ENCODE measurements around the gene AIP. TPM values are rescaled to one million over a fixed set of nuclear protein-coding genes. Genes with fewer than 3 reads are reported as not detected.
A peak's percentile ranks its signal among the peaks of the same experiment; 100 is the strongest.

Gene AIP
- total RNA-seq = 23.5 TPM

DNA sequence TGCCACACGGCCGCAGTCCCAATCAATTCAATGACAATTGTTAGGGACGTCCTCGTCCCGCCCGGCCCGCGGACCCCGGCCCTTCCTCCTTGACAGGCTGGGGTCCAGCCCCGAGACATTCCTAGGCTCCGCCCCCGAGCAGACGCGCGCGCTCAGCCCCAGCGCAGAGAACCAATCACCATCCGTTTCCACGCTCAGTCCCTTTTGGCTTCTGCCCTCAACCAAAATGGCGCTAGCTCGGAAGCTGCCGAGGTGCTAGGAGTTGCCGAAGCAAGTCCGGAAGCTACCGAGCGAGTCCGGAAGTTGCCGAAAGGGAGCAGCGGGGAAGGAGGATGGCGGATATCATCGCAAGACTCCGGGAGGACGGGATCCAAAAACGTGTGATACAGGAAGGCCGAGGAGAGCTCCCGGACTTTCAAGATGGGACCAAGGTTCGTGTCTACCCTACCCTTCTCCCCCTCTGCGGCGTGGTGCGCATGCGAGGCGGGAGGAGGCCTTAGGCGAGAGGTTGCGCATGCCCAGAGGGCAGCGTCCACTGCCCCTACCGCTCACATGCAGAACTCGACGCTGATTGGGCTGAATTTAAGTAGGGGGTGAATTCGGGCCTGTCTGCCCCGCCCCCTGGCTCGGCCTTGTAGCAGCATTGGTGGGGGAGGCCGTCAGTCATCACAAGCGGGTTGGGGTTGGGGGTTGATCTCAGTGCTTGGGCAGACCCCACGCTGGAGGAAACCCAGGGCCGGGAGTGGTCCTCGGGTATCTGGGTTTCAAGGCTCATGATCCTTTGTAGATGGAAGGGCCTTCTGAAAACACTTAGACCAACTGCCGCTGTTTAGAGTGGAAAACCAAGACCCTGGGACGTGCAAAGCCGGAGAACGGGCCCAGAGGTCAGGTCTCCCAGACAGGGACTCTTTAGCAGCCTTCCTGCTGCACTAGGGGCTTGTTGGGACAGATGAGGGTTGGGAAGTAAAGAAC is at the start of gene AIP:
Gene AIP, plus strand, starts transcription at position 200 of the 972 bp plus-strand sequence. Its CDS starts 133 bp downstream, at position 333.
- peak; percentile 96 for ATAC-seq

DNA sequence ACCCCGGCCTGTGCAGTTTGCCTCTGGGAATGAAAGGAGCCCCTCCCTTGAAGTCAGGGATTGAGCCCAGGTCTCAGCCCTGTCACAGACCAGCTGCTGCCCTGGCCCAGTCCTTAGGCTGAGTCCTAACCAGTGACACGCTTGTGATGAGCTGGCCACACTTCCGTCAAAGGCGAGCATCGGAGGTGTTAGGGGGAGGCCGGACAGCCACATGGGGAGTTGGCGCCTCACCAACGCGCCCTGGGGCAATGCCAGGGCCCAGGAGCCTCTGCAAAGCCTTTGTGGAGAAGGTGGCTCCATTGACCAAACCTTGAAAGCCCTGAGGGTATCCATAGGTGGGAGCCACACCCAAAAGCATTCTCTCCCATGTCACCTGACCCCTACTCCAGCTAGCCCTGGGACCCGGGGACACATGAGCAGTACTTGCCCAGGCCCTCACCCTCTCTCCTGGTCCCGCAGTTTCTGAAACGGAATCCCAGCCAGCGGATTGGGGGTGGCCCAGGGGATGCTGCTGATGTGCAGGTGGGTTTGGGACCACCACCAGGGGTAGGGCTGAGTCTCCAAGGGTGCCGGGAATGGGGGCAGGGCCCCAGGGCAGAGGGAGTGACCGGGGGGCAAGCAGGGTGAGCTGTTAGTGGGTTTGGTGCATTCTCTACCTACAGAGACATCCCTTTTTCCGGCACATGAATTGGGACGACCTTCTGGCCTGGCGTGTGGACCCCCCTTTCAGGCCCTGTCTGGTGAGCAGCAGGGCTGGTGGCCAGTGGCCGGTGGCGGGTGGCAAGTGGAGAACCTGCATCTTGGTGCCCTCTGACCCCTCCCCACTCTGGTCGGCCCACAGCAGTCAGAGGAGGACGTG is 49.1 kb upstream of the AIP start:
- no peak for ATAC-seq

DNA sequence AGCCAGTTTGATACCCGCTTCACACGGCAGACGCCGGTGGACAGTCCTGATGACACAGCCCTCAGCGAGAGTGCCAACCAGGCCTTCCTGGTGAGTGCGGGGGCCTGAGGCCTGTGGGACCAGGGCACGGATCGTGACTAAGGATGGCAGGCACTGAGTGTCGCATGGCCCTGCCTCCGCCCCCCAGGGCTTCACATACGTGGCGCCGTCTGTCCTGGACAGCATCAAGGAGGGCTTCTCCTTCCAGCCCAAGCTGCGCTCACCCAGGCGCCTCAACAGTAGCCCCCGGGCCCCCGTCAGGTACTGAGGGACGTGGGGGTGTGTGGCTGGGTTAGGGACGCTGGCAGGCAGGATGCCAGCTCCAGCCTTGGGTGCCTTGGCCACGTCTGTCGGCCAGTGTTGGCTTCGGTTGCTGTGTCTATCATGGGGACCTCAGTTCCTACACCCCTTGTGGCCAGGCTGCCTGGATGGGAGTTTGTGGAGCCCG is 48.4 kb upstream of the AIP start:
- ATAC-seq = no peak

DNA sequence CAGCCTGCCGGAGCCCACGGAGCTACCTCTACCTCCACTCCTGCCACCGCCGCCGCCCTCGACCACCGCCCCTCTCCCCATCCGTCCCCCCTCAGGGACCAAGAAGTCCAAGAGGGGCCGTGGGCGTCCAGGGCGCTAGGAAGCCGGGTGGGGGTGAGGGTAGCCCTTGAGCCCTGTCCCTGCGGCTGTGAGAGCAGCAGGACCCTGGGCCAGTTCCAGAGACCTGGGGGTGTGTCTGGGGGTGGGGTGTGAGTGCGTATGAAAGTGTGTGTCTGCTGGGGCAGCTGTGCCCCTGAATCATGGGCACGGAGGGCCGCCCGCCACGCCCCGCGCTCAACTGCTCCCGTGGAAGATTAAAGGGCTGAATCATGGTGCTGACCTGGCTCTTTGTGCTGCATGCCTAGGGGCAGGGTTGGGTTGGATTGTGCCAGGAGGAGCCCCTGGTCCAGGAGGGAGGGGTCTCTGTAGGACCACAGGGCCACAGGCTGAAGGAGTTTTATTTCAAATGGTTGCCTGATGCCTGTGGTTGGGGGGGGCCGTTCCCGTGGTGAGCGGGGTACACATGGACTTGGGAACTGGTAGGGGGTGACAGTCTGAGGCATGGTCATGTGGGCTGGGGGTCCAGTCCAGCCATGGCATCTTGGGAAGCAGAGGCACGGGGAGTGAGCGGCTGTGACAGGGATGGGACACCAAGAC is 47.6 kb upstream of the AIP start:
- ATAC-seq = peak; percentile 54

DNA sequence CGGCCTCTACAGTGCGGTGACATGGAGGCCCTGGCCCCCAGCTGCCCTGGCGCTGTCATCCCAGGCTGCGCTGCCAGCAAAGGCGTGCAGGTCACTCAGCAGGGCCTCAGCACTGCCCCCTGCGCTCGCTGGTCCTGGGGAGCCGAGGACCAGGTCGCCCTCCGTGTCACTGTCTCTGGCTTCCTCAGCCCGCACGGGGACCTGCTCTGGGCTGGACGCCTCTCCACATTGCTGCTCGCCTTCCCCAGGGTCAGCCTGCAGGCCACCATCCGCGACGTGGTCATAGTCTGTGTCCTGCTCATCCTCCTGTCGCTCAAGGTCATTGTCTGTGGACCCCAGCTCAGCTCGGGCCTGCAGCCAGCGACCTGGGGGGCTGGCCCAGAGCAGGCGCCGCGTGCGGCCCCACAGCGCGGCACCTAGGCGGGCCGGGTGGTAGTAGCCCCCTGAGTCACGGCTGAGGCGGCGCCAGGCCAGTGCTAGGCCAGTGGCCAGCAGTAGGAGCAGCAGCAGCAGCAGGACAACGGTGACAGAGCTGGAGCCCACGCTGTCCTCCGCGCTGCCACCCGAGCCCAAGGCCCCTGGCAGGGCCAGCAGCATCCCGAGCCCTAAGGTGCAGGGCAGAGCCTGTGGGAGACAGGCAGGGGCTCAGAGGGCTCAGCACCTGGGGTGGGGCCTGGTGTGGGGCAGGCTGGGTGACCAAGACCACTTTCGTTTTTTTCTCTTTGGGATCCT is 46.9 kb upstream of the AIP start:
- no peak for ATAC-seq

DNA sequence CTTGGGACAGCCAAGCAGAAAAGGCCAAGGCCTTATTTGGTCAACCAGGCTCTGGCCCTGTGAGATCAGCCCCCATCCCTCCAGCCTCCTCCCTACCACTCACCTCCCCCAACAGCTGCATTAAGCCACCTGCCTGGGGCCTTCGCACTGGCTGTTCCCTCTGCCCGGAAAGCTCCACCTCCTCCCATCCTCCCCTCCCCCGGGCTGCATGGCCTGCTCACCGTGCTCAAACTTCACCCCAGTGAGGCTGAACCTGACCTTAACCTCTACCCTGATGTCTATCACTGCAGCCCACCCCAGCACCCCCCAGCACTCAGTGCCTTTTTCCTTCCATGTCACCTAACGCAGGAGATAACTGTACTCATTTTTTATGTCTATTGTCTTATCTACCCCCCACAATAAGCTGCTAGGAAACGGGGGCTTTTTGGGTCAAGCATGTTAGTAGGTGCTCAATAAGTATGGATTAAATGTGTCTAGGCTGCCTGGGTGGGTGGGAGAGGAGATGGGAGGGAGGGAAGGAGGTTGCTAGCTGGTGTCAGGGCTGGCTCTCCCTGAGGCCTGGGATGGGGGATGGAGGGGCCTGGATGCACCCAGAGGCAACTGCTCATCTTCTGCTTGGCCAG is 46.3 kb upstream of the AIP start:
- peak; percentile 12 for ATAC-seq

DNA sequence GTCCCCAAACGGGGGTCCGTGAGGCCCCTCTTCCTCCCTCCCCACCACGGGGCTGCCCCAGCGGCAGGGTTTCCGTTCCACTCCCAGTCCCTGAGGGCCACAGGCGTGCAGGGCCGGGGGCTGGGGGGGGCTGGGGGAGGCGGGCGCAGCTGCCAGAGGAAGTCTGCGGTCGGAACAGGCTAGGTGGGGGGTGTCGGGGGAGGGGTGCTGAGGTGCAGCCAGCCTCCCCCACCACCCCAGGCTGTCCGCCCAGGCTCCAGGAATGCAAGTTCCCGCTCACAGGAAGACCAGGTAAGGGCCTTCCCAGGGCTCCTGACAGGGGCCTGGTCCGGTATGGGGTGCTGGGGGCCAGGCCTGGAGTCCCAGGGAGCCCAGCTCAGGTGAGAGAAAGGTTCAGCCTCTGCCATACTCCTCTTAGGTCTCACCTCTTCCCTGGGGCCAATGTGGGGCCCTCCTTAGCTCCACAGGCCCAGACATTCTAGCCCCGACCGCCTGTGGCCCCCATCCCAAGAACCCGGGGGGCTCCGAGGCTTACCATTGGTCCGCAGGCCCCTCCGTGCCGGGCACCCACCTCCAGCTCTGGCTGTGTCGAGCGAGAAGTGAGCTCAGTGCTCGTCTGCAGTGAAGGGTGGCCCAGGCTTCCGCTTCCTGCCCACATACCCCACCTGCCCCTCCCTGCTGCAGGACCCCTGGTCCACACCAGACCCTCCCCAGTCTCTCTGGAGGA is 45.6 kb upstream of the AIP start, which contains the start of gene PTPRCAP:
Gene PTPRCAP, minus strand, starts transcription at position 601 of the 727 bp plus-strand sequence. Its CDS starts 63 bp downstream, at position 538.
- ATAC-seq = peak; percentile 10

DNA sequence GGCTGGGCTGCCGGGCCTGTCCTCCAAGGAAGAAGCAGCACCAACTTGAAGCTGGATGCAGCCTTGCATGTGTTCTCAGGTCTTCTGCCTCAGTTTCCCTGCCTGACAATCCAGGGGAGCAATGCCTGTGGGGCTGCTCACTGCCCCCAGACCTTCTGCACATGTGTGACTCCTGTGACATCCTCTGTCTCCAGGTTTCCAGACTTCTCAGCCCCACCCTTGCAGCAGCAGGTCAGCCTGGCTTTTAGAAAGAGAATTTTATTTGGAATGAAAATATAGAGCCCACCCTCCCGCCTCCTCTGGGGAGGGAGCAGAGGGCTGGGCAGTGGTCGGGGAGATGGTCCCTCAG is 45.0 kb upstream of the AIP start:
- ATAC-seq = no peak

DNA sequence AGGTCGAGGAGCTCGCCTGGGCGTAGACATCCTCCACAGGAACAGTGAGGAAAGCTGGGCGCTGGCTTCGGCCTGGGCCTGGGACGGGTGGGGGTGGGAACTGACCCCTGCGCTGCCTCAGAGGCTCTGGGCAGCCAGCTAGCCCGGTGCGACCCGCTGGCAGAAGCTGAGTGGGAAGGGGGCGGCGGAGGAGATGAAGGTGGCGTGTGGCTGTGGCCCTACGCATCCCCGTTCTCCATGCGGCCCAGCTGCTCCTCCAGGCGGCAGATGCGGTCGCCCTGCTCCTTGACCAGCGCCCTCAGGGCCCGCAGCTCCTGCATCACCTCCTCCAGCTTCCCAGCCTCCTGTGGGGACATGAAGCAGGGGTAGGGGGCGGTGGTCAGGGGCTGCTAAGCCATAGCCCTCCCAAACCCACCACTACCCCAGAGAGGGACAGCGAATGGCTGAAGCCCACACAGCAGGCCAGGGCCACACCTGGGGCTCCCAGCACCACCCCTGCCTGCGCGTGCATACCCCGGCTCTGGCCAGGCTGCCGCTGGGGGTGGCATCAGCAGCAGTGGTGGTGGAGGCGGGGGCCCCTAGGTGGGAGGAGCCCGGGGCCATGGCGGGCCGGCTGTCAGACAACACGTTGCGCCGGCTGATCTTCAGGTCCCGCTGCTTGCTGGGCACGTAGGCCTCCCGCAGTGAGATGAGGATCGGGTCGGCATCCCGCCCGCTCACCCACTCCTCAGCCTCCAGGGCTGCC is 44.5 kb upstream of the AIP start:
- ATAC-seq = peak; percentile 2

DNA sequence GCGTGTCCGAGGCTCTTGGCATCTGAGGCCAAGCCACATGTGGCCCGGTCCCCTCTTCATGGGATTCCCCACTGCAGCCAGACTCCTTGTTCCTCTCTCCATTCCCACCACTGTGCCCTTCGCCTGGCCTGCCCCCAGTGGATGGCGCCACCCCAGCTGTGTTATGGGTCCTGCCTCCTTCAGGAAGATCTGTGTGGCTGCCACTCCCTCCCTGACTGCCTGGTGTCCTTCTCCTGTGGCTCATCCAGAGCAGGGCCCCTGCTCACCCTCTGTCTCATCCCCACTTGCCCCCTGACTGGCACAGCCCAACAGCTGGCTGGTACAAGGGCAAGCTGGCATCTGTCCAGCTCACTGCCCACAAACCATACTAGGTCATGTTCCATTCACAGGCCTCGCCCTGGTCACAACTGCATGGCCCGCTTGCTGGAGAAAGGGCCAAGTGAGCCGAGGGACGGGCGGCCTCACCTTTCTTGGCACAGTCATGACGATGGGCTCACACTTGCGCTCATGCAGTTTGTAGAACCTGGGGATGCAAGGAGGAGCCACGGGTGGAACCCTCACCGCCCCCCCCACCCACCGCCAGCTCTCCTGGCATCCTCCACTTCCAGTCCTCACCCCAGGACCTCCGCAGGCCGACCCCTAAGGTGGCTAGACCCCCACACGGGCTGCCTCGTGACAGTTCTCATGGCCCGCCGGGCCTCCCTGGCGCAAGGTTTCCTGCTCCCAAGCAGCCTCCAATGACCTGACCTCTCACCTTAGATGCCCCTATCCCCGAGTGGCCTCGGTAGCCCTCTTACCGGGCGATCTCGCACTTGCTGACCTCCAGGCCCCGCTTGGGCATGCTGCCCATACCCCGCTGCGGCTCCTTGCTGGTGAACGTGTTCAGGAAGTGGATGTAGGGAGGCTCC is 43.3 kb upstream of the AIP start:
- ATAC-seq = peak; percentile 1

DNA sequence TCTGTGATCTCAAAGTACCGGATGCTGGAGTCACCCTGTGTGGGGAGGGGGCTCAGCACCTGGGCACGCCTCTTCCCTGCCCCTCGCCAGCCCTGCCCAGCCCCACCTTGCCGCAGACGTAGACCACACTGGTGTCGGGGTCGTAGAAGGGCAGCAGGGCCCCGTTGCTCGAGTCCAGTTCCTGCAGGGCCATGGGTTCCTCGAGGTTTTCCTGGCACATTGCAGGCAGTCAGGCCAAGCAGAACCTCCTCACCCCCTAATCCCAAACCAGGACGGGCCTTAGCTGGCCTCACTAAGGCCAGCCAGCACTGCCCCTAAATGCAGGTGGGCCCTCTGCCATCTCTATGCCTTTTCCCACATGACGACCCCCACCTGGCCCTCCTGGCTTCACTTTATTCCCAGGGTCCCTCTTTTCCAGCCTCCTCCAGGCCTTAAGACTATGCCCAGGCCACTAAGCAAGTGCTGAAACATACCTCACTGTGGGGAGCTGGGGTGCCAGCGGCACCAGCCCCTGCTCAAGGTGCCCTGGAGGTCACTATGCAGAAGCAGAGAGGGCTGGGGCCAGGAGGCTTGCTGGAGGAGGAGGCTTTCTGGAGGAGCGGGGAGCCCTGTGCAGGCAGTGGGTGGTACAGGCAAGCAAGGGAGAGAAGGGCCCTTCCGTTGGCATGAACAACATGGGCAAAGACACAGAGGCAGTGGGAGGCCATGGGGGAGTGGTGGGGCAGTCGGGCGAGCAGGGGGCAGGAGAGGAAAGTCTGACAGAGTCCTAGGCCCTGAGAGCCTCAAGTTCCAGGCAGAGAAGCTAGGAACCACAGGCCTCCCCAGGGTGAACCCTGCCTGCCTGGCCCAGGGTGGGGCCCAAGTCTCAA is 42.4 kb upstream of the AIP start:
- no peak for ATAC-seq

DNA sequence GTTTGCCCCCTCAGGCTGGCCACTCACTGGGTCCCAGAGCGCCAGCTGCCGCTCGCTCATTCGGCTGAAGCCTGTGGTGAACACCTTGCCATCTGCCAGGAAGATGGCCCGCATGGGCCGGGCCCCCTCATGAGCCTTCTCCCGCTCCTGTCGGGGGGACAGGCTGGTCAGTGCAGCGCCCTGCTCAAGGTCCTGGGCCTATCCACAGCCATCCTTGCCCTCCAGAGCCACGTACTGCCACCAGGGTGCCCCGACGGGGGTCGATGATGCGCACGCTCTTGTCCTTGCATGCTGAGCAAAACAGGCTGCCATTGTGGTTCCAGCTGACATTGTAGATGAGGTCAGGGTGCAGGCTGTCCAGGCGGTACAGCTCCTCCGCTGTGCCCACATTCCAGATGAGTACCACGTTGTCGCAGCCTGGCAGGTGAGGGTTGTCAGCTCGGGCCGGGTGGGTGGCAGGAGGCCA is 41.7 kb upstream of the AIP start:
- no peak for ATAC-seq

DNA sequence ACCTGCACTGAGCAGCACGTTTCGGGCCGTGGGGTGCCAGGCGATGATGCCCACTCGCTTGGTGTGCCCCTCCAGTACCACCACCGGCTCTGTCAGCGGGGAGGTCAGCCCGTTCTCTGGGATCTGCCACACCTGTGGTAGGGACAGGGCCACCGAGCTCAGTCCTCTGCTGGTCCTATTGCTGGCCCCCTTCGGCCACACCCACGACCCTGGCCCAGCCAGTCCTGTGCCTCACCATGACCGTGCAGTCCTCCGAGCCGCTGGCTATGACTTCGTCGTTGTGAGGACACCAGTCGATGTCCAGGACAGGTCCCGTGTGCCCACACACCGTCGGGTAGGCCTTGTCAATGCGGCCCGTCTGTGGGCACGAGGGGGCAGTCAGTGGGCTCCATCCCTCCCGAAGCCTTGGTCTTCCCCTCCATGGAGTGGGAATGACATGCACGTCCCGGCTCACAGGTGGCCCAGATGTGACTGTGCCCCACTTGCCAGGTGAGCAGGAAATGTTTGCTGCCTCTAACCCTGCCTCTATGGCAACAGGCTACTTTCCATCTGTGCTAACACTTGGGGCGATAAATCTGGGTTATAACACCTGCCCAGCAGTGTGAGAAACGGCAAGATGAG is 41.0 kb upstream of the AIP start:
- ATAC-seq = no peak

DNA sequence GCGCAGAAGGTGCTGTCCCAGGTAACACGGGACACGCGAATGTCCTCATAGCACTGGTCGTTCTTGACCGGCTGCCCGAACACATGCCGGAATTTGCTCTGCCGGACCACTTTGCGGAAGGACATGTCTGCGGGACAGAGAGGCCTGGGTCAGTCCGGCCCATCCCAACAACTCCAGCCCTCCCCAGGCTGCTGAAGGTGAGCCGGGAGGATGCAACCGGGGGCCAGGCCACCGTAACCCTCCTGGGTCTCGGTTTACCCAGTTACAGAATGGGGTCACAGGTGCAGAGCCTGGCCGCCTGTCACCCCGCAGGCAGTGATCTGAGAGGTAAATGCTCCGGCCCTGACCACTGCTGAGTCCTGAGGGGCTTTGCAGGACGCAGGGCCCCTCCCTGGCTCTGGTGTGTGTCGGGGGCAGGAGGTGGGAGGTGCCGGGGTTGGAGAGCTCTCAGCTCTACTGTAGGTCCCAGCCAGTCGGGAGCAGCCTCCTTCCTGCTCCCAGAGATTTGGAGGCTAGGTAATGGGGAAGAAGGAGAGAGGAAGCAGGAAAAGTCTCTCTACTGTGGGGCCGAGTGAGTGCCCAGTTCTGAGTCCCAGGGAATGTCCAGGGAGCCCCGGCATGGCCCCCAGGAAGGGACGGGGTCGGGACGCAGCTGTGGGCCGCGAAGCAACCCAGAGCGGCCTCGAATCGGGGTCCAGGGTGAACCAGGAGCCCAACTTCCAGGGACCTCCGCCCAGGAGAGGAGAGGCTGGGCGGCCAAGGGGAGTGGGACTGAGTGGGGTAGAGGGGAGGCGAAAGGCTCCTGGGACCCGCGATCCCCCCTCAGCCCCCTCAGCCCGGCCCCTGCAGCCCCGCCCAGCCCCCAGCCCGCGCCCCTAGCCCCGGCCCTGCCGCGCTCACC is 40.1 kb upstream of the AIP start:
- ATAC-seq = peak; percentile 7

DNA sequence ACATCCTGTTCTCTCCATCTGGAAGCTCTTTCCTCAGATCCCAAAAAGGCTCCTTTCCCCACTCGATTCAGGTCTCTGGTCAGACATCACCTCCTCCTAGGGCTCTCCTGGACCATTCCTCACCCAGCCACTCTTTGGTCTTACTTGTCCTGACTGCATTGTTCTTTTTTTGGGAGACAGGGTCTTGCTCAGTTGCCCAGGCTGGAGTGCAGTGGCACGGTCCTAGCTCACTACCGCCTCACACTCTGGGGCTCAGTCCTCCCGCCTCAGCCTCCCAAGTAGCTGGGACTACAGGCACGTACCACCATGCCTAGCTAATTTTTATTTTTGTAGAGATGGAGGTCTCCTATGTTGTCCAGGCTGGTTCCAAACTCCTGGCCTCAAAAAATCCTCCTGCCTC is 37.3 kb upstream of the AIP start:
- no peak for ATAC-seq

DNA sequence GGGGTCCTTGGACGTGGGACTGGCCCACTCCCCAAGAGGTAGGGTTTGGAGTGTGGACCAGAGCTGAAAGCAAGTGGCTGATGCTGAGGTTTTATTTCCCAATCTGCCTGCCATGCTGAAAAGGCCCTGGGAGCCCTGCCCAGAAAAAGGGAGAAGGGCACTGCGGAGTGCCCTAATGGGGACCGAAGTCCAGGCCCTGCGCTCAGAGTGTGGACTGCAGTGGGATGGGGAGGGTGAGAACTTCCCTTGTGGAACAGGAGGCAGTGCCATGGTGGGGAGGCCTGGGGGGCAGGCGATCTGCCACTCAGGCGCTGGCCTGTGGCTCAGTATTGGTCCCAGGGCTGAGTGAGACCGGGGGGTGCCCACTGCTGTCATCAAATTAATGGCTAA is 34.6 kb upstream of the AIP start:
- ATAC-seq = no peak
